Measurements from ENCODE around the gene NOS1AP. TPM values are rescaled to one million over a fixed set of nuclear protein-coding genes. Genes with fewer than 3 reads are reported as not detected.

NOS1AP gene
- total RNA-seq, 1 donor from 2014 or later: 4.9 TPM

GRCh38 chr1:162304736-162305135 is 235.2 kb downstream of the NOS1AP start:
- no peaks in the 10 kb centered on the region for H3K4me1 ChIP-seq
- no peaks in the 10 kb centered on the region for H3K36me3 ChIP-seq
- H3K27ac ChIP-seq: no peak overlapping the region
- no peaks in the 10 kb centered on the region for H3K27me3 ChIP-seq
- no peak for DNase-seq
- no peaks in the 10 kb centered on the region for H3K9me3 ChIP-seq
- ATAC-seq: no peak
- no peak for TF ChIP-seq CTCF (IDR thresholded peaks at IDR 0.05)
- no peak overlapping the region for H3K4me3 ChIP-seq
- intact Hi-C loops (cut with DNase I): no loop called here

GRCh38 chr1:162305969-162306368 is 236.5 kb downstream of the NOS1AP start:
- Histone ChIP-seq H3K4me1 (no peaks in the 10 kb centered on the region), H3K27ac (no peak overlapping the region), H3K27me3 (no peaks in the 10 kb centered on the region), H3K36me3 (no peaks in the 10 kb centered on the region), H3K4me3 (no peak overlapping the region), H3K9me3 (no peaks in the 10 kb centered on the region)
- ATAC-seq: no peak
- intact Hi-C loops (cut with DNase I): no loop called here
- TF ChIP-seq CTCF (IDR thresholded peaks at IDR 0.05): no peak
- no peak for DNase-seq

- ATAC-seq (peak; percentile 41), DNase-seq (no peak)
- no peaks in the 10 kb centered on the region for H3K36me3 ChIP-seq
- no peak overlapping the region for H3K27ac ChIP-seq
- no peaks in the 10 kb centered on the region for H3K4me1 ChIP-seq
- H3K9me3 ChIP-seq: no peaks in the 10 kb centered on the region
- intact Hi-C loops (cut with DNase I): no loop called here
- TF ChIP-seq CTCF (IDR thresholded peaks at IDR 0.05): no peak
- no peaks in the 10 kb centered on the region for H3K27me3 ChIP-seq
- no peak overlapping the region for H3K4me3 ChIP-seq
These were observed 240.8 kb downstream of the NOS1AP start for GRCh38 chr1:162310337-162310736.

GRCh38 chr1:162314206-162314605 is 244.7 kb downstream of the NOS1AP start:
- no peak for DNase-seq
- no peak for ATAC-seq
- Histone ChIP-seq H3K9me3 (no peaks in the 10 kb centered on the region), H3K36me3 (no peaks in the 10 kb centered on the region), H3K4me3 (no peak overlapping the region), H3K27ac (no peak overlapping the region), H3K4me1 (no peaks in the 10 kb centered on the region), H3K27me3 (no peaks in the 10 kb centered on the region)
- TF ChIP-seq CTCF (IDR thresholded peaks at IDR 0.05): no peak
- intact Hi-C loops (cut with DNase I): no loop called here

- Histone ChIP-seq H3K4me1 (no peaks in the 10 kb centered on the region), H3K9me3 (no peaks in the 10 kb centered on the region), H3K27me3 (no peaks in the 10 kb centered on the region), H3K36me3 (no peaks in the 10 kb centered on the region), H3K4me3 (no peak overlapping the region), H3K27ac (no peak overlapping the region)
- ATAC-seq: no peak
- TF ChIP-seq CTCF (IDR thresholded peaks at IDR 0.05): no peak
- intact Hi-C loops (cut with DNase I): no loop called here
- no peak for DNase-seq
These were observed 246.2 kb downstream of the NOS1AP start for GRCh38 chr1:162315673-162316072.

GRCh38 chr1:162316187-162316586 is 246.7 kb downstream of the NOS1AP start:
- no peaks in the 10 kb centered on the region for H3K9me3 ChIP-seq
- H3K4me3 ChIP-seq: no peak overlapping the region
- no peaks in the 10 kb centered on the region for H3K27me3 ChIP-seq
- no peak for TF ChIP-seq CTCF (IDR thresholded peaks at IDR 0.05)
- H3K4me1 ChIP-seq: no peaks in the 10 kb centered on the region
- H3K27ac ChIP-seq: no peak overlapping the region
- DNase-seq: no peak
- H3K36me3 ChIP-seq: no peaks in the 10 kb centered on the region
- ATAC-seq: no peak
- intact Hi-C loops (cut with DNase I): no loop called here

Data from upper lobe of right lung (tissue), 1 donor.